Right atrium auricular region (tissue), 2 donors: ENCODE measurements around the gene C8G. TPM values are rescaled to one million over a fixed set of nuclear protein-coding genes. Genes with fewer than 3 reads are reported as not detected.
A peak's percentile ranks its signal among the peaks of the same experiment; 100 is the strongest.

Experiments used
- DNase-seq: peaks from one replicate; pipeline ENCODE4 v3.0.0-alpha.2; 2019; ENCODE audit warnings: low spot score
- H3K27ac ChIP-seq, 2 donors: fragments of 200-600 bp; sonication (generic); 1 replicate in 1 of 2; 2 replicates in 1 of 2; pipeline ENCODE4 v1.5.1; 2016 to 2019
- H3K27me3 ChIP-seq, 2 donors: fragments of 200-600 bp; sonication (generic); one replicate each; pipeline versions ENCODE4 v1.5.1 to v1.6.0; 2017 to 2019
- H3K36me3 ChIP-seq: fragments of 200-600 bp; sonication (generic); one replicate; pipeline ENCODE4 v1.5.1; 2016
- H3K4me1 ChIP-seq, 2 donors: fragments of 200-600 bp; sonication (generic); one replicate each; pipeline versions ENCODE4 v1.5.1 to v1.6.0; 2017 to 2019
- H3K4me3 ChIP-seq, 2 donors: fragments of 200-600 bp; sonication (generic); 1 replicate in 1 of 2; 2 replicates in 1 of 2; pipeline ENCODE4 v1.5.1; 2017 to 2019; ENCODE audit warnings: mild to moderate bottlenecking in 1 of 2, moderate library complexity in 1 of 2
- H3K9me3 ChIP-seq, 2 donors: fragments of 200-600 bp; sonication (generic); one replicate each; pipeline ENCODE4 v1.5.1; 2019
- total RNA-seq, 2 donors: library from RNA; depleted of rRNA; stranded (reverse); fragments of >200 nt; gene quantifications; one replicate each; pipeline ENCODE4 v1.1.0, GENCODE V29; 2016
- TF ChIP-seq, protein P1 (sequence below), 2 donors: fragments of 200-600 bp; sonication (generic); IDR thresholded peaks; one replicate each; pipeline ENCODE4 v1.5.1; 2019; ENCODE audit warnings: antibody characterized with exemption in 2 of 2

C8G gene
- total RNA-seq, 2 donors from 2014 or later: not detected

DNA sequence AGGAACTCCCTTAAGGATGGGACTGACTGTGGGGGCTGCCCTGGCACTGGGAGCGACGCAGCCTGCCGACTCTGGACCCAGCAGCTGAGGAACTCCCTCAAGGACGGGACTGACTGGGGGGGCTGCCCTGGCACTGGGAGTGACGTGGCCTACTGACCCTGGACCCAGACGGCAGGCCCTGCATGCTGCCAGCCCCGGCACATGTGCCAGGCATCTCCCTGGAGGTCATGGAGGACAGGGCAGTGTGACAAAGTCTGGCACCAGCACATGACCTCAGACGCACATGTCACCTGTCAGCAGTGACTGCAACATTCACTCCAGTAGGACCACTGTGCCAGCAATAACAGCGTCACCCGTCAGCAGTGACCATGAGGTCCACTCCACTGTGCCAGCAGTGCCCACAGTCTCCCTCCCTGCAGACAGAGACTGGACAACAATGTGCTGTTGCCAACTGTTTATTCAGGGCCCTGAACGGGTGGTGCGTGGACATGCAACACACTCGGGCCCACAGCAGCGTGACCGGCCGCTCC is 5.0 kb upstream of the C8G start:
- peak overlapping the region; percentile 91 to 96 for H3K27ac ChIP-seq
- peak; percentile 86 for DNase-seq
- peaks cover 41% of the 10 kb centered on the region for H3K36me3 ChIP-seq
- no peaks in the 10 kb centered on the region for H3K9me3 ChIP-seq
- TF ChIP-seq, protein P1, sequence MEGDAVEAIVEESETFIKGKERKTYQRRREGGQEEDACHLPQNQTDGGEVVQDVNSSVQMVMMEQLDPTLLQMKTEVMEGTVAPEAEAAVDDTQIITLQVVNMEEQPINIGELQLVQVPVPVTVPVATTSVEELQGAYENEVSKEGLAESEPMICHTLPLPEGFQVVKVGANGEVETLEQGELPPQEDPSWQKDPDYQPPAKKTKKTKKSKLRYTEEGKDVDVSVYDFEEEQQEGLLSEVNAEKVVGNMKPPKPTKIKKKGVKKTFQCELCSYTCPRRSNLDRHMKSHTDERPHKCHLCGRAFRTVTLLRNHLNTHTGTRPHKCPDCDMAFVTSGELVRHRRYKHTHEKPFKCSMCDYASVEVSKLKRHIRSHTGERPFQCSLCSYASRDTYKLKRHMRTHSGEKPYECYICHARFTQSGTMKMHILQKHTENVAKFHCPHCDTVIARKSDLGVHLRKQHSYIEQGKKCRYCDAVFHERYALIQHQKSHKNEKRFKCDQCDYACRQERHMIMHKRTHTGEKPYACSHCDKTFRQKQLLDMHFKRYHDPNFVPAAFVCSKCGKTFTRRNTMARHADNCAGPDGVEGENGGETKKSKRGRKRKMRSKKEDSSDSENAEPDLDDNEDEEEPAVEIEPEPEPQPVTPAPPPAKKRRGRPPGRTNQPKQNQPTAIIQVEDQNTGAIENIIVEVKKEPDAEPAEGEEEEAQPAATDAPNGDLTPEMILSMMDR (IDR thresholded peaks at IDR 0.05): no peak
- no peak overlapping the region for H3K4me3 ChIP-seq
- H3K4me1 ChIP-seq: peaks cover 0 to 26% of the 10 kb centered on the region in 2 donors
- H3K27me3 ChIP-seq: no peaks in the 10 kb centered on the region

DNA sequence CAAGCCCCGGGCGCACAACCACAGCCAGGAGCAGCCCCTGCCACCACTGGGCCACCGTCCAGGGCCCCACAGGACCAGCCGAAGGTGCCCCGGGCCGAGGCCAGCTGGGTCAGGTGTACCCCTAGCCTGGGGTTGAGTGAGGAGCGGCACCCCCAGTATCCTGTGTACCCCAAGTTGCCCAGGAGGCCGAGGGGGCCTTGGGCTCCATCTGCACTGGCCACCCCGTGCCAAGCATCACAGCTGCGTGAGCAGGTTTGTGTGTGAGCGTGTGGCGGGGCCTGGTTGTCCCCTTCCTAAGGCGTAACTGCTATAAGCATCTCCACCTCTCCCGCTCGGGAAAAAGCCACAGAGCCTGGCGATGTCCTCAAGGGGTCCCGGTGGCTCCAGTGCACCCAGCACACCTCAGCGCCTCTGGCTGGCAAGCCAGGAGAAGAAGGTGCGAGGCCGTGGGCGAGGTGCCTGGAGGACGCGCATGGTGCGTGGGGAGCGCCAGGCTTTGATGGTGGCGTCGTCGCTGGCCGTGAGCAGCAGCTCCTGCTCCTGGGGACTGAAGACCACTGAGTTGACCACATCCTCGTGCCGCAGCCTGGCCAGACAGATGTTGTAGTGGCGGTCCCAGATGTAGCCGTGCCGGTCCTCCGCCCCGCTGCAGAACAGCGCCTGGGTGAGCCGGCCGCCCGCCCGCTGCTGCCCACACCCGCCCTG is 4.4 kb upstream of the C8G start:
- no peak overlapping the region for H3K4me3 ChIP-seq
- peaks cover 41% of the 10 kb centered on the region for H3K36me3 ChIP-seq
- TF ChIP-seq, protein P1 (IDR thresholded peaks at IDR 0.05): no peak
- no peaks in the 10 kb centered on the region for H3K9me3 ChIP-seq
- H3K27ac ChIP-seq: peak overlapping the region; percentile 90 to 91
- peaks cover 0 to 29% of the 10 kb centered on the region in 2 donors for H3K4me1 ChIP-seq
- DNase-seq: no peak
- no peaks in the 10 kb centered on the region for H3K27me3 ChIP-seq

DNA sequence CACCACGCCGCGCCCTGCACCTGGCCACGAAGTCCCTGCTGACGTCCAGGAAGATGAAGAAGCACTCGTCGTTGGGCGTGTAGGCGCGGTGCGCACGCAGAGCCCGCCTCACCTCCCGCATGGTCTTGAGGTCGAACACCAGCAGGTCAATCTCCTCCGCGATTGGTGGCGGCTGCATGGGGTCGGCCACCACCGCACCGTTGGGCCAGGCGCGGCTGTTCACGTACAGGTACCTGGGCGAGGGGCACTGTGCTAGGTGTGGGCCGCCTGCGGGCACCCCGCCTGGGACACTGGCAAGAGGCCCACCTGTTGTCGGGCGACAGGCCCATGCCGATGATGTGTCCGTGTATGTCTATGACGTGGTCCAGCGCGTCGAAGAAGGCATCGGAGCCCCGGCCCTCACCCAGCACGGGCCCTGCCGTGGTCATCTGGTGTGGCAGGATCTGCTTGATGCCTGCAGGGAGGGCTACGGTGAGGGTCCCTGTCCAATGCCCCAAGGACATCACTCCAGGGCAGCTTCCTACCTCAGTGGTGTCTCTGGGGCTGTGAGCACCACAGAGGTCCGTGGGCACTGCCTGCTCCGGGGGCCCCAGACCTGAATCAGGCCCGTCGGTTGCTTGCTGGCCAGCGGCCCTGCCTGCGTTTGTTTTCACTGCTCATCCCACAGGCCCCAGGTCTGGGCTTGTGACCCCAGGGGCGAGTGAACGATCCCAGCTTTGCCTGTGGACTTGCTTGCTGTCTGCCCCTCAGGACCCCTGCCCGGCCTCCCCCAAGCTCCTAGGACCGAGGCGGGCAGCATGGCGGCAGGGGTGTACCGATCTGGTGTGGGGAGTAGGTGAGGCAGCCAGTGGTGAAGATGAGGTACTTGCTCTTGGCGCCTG is 3.6 kb upstream of the C8G start:
- Histone ChIP-seq H3K27ac (peak overlapping the region; percentile 90 to 91), H3K27me3 (no peaks in the 10 kb centered on the region), H3K36me3 (peaks cover 41% of the 10 kb centered on the region), H3K4me3 (no peak overlapping the region), H3K9me3 (no peaks in the 10 kb centered on the region), H3K4me1 (peaks cover 0 to 29% of the 10 kb centered on the region in 2 donors)
- no peak for DNase-seq
- TF ChIP-seq, protein P1 (IDR thresholded peaks at IDR 0.05): no peak

DNA sequence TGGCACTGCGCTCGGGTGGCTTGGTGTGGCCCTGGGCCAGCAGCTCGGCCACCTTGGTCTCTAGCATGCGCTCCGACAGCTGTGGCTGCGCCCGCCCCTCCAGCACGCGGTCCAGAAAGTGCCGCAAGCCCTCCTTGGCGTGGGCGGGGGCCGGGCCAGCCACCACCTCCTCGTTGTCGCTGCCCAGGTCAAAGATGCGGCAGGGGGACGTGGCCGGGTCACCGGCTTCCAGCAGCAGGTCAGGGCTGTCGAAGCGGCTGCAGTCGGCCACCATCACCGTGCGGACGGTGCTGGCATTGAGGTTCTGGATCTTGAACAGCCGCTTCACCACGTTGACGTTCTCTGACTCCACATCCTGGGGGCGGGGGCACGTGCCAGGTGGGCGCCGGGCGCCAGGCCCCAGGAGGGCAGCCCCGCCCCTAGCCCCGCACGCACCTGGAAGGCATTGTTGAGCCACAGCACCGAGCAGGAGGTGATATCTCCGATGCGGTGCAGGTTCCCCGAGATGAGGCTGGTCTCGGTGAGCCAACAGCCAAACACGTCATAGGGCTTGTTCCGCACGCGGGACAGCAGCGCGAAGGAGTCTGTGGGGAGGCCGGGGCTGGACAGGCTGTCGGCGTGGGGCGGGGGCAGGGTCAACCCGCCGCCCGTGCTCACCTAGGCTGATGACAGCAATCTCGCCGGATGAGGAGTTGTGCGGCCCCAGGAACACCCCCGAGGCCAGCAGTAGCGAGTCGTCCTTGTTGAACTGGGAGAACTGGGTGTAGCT is 2.7 kb upstream of the C8G start:
- H3K4me3 ChIP-seq: no peak overlapping the region
- TF ChIP-seq, protein P1 (IDR thresholded peaks at IDR 0.05): no peak
- no peaks in the 10 kb centered on the region for H3K9me3 ChIP-seq
- peaks cover 41% of the 10 kb centered on the region for H3K36me3 ChIP-seq
- H3K4me1 ChIP-seq: peaks cover 0 to 37% of the 10 kb centered on the region in 2 donors
- H3K27me3 ChIP-seq: no peaks in the 10 kb centered on the region
- H3K27ac ChIP-seq: peak overlapping the region; percentile 91 to 95
- no peak for DNase-seq

DNA sequence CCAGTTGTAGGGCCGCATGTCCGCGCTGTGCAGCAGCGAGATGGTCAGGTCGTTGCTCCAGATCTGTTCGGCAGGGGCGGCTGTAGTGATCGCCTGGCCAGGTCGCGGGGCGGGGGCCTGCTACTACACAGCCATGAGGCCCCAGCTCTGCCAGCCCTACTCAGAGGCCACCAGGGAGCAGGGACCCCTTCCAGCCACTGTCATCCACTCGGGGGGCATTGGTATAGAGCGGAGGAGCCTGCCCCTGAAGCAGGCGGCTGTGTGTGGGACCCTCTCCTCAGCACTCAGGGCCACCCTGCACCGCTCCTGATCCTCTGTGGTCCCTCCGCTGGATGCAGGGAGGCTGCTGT is 2.2 kb upstream of the C8G start:
- H3K9me3 ChIP-seq: no peaks in the 10 kb centered on the region
- peaks cover 0 to 43% of the 10 kb centered on the region in 2 donors for H3K4me1 ChIP-seq
- peaks cover 41% of the 10 kb centered on the region for H3K36me3 ChIP-seq
- H3K4me3 ChIP-seq: peak overlapping the region in 1 of 2 donors; percentile 85
- no peak for DNase-seq
- peak overlapping the region; percentile 91 to 95 for H3K27ac ChIP-seq
- TF ChIP-seq, protein P1 (IDR thresholded peaks at IDR 0.05): no peak
- H3K27me3 ChIP-seq: no peaks in the 10 kb centered on the region
